GM19023 (cell line): Measurements from ENCODE around the gene ZSWIM8.
"Not testable (repeated sequence)": the region's sequence is repeated elsewhere in the genome, so short reads cannot be mapped to it uniquely, and the experiment has no call there.

Source experiments
- ATAC-seq: cut with Tn5 transposase; IDR thresholded peaks from one replicate; pipeline ENCODE4 v1.9.1; 2021; ENCODE audit warnings: mild to moderate bottlenecking, moderate library complexity; ENCODE audit not compliant: unreplicated experiment

ZSWIM8 gene, protein sequence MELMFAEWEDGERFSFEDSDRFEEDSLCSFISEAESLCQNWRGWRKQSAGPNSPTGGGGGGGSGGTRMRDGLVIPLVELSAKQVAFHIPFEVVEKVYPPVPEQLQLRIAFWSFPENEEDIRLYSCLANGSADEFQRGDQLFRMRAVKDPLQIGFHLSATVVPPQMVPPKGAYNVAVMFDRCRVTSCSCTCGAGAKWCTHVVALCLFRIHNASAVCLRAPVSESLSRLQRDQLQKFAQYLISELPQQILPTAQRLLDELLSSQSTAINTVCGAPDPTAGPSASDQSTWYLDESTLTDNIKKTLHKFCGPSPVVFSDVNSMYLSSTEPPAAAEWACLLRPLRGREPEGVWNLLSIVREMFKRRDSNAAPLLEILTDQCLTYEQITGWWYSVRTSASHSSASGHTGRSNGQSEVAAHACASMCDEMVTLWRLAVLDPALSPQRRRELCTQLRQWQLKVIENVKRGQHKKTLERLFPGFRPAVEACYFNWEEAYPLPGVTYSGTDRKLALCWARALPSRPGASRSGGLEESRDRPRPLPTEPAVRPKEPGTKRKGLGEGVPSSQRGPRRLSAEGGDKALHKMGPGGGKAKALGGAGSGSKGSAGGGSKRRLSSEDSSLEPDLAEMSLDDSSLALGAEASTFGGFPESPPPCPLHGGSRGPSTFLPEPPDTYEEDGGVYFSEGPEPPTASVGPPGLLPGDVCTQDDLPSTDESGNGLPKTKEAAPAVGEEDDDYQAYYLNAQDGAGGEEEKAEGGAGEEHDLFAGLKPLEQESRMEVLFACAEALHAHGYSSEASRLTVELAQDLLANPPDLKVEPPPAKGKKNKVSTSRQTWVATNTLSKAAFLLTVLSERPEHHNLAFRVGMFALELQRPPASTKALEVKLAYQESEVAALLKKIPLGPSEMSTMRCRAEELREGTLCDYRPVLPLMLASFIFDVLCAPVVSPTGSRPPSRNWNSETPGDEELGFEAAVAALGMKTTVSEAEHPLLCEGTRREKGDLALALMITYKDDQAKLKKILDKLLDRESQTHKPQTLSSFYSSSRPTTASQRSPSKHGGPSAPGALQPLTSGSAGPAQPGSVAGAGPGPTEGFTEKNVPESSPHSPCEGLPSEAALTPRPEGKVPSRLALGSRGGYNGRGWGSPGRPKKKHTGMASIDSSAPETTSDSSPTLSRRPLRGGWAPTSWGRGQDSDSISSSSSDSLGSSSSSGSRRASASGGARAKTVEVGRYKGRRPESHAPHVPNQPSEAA (N-terminal part only)

DNA sequence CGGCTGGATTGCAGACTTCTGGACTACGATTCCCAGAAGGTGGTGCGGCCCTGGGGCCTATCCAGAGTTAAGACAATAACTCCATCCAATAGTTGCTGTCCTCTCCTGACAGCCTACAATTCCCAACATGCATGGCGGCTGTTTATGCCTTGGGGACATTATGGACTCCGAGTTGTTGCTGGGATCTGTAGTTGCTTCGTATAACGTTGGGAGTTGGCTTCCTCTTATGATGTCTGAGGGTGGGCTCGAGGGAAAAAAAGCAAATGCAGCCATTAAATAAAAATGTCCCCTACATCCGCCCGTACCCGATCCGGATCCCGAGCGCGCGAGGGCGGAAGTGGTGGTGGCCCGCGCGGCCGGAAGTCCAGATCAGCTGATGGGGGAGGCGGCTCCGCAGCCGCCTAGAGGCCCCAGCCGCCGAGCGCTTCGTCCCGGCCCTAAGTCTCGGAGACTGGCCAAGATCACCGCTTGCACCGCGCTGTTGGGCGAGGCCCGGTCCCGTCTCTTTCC, at the start of gene ZSWIM8:
Gene ZSWIM8 (plus strand): TSS at position 396 of the 510 bp plus-strand sequence. CDS start 273 bp downstream, outside the sequence.
- ATAC-seq: peak; percentile 65

- ATAC-seq: not testable (repeated sequence)
These were observed 44.7 kb upstream of the ZSWIM8 start for GRCh38 chr10:73740501-73741254.

DNA sequence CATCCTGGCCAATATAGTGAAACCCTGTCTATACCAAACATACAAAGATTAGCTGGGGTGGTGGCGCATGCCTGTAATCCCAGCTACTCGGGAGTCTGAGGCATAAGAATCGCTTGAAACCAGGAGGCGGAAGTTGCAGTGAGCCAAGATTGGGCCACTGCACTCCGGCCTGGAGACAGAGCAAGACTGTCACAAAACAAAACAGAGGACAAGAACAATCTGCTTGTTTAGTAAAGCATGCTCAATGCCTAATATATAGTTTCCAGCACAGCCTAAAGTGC, 43.0 kb upstream of the ZSWIM8 start:
- ATAC-seq: no peak

DNA sequence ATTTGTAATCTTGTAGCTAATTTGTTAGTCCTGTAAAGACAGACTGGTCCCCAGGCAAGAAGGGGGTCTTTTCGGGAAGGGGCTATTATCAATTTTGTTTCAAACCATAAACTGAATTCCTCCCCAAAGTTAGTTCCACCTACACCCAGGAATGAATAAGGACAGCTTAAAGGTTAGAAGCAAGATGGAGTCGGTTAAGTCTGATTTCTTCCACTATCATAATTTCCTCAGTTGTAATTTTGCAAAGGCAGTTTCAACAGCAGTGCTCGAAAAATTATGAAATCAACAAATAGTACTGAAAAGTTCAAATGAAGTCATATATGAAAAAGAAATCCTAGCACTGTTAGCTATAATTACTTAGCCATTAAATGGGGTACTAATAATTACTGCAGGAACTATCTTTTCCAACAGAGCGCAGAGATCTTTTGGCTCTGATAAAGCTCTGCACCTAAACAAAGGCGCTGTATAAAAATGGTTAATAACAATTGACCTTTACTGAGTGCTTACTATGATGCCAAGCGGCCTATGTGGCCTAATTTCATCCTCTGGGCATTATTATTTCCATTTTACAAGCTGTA, 42.0 kb upstream of the ZSWIM8 start:
- ATAC-seq: no peak

- peak; percentile 91 for ATAC-seq
These were observed 41.3 kb upstream of the ZSWIM8 start, which contains the start of gene SEC24C for GRCh38 chr10:73743905-73744663. Gene SEC24C (plus strand): TSS chr10:73744372. CDS start chr10:73746833, 2,461 bp downstream.

GRCh38 chr10:73744664-73744975, 40.8 kb upstream of the ZSWIM8 start:
- peak; percentile 36 for ATAC-seq

GRCh38 chr10:73746721-73747120, 38.7 kb upstream of the ZSWIM8 start:
- ATAC-seq: no peak

- no peak for ATAC-seq
These were observed 34.6 kb upstream of the ZSWIM8 start for GRCh38 chr10:73750819-73751218.

DNA sequence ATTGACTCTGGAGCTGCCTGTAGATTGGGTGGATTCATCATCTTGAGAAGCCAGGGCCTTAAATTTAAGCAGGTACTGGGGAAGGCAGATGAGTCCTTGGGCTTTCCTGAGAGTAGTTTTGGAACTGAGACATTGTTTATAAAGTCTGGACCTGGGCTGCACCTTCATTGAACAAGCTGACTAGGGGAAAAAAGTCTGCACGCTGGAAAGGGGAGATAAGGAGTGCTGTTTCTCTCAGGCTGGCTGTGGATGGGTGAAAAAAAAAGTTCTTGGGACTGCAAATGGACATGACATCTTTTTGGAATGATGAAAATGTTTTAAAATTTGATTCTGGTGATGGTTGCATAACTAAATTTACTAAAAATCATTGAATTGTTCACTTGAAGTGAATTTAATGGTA, 29.2 kb upstream of the ZSWIM8 start:
- ATAC-seq: no peak

DNA sequence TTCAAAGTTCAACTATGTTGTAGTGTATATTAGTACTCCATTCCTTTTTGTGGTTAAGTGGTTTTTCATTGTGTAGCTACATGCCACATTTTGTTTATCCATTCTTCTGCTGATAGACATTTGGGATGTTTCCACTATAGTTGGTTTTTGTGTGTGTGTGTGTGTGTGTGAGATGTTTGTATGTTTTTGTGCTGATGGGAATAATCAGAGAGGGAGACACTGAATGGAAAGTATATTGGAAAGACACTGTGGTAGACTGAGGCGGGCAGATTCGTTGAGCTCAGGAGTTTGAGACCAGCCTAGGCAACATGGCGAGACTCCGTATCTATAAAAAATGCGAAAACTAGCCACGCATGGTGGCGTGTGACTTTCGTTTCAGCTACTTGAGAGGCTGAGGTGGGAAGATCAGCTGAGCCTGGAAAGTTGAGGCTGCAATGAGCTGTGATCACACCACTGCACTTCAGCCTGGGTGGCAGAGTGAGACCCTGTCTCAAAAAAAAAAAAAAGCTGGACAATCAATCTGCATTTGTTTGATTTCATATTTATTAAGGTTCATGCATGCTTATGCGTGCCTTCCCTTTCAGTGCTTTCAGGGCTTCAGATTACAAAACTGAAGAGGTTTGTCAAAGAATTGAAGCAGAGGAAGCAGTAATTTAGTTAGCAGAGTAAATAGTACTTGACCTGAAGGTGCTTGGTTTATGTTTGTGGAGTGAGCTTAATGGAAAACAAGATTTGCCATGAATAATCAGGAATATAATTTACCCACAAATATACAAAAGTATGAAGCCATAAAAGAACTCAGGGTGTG, 26.5 kb upstream of the ZSWIM8 start:
- no peak for ATAC-seq

- ATAC-seq: no peak
These were observed 25.8 kb upstream of the ZSWIM8 start for GRCh38 chr10:73759512-73760115.

GRCh38 chr10:73761781-73762180, 23.6 kb upstream of the ZSWIM8 start:
- no peak for ATAC-seq

DNA sequence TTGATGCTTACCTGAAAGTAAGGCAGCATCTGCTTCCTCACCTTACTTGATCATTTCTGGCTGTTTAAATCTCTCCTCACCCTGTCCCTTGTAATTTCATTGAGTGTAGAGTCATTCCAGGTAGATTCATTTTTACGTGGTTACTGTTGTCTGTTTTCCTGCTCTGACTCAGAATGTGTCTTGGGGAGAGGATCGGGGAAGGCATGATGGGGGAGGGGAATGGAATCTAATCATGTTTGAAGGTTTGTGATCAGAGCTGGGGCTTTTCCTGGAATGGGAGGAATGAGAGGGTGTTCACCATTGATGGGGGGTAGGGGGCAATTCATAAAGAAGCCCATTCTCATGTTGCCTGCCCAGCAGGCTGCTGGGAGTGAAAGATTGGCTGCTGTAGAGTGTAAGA, 22.5 kb upstream of the ZSWIM8 start:
- no peak for ATAC-seq

- no peak for ATAC-seq
These were observed 22.1 kb upstream of the ZSWIM8 start for GRCh38 chr10:73763343-73763742.

DNA sequence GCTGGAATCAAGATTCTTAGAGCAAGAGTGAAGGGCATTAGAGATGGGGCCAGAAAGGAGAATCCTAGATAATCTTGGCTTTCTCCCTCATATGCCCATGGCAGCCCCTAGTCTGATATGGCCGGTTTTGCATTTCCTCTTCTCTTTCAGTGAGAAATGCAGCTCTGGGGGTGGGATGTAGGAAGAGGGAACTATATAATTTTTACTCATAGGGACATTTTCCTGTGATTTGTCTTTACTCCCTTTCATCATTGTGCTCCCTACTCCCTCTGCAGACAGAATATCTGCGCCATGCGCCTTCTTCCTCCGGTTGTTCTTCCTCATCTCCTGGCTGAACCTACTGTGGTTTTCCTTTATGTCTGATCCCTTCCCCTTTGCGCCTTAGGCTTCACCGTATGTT, 20.3 kb upstream of the ZSWIM8 start:
- no peak for ATAC-seq

GRCh38 chr10:73768881-73769280, 16.5 kb upstream of the ZSWIM8 start:
- ATAC-seq: no peak

GRCh38 chr10:73769396-73769795, 16.0 kb upstream of the ZSWIM8 start:
- ATAC-seq: no peak

DNA sequence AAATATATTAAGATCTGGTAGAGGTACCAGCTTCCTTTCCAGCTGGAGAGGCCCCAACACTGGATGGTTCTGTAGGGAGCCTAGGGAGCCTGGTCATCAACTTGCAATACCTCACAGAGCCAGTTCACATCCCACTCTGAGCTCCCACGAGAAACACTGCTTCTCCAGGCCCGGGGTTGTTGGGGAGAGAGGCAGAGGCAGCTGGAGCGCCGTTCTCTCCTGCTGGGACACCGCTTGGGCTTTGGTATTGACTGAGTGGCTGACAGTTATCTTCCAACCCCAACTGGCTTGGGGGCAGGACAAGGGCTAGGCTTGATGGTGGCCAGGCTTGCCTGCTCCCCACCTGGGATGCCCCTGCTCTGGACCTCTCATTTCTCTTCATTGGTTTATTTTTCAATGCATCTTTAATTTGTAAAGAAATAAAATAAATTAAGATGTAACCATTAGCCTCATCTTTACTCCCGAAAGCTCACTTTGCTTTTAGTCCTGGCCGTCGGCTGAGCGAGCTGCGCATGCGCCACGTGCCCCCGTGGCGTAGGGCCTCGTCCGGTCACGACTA, 13.6 kb upstream of the ZSWIM8 start:
- peak; percentile 5 for ATAC-seq
